Mononuclear cell (primary cell): ENCODE data around the gene ZNF575. TPM values are rescaled to one million over a fixed set of nuclear protein-coding genes. Genes with fewer than 3 reads are reported as not detected.

ENCODE experiments used
- H3K27me3 ChIP-seq: 2 replicates; pipeline ENCODE4 v1.6.0; 2011; ENCODE audit warnings: low read length, control low read depth; ENCODE audit not compliant: insufficient read depth
- H3K4me1 ChIP-seq: 2 replicates; pipeline ENCODE4 v1.5.1; 2011; ENCODE audit warnings: mild to moderate bottlenecking, low read length, control low read depth; ENCODE audit not compliant: insufficient read depth
- H3K4me3 ChIP-seq: 2 replicates; pipeline ENCODE4 v1.5.1; 2011; ENCODE audit warnings: mild to moderate bottlenecking, low read length, moderate library complexity
- H3K9me3 ChIP-seq: 2 replicates; pipeline ENCODE4 v1.5.1; 2011; ENCODE audit warnings: low read depth, mild to moderate bottlenecking, control low read depth, low read length
- total RNA-seq: library from RNA; depleted of rRNA; stranded (reverse); fragments of >200 nt; gene quantifications from one replicate; pipeline ENCODE4 v1.2.3, GENCODE V29; 2012

Gene ZNF575
- total RNA-seq, result 0.31 TPM

DNA sequence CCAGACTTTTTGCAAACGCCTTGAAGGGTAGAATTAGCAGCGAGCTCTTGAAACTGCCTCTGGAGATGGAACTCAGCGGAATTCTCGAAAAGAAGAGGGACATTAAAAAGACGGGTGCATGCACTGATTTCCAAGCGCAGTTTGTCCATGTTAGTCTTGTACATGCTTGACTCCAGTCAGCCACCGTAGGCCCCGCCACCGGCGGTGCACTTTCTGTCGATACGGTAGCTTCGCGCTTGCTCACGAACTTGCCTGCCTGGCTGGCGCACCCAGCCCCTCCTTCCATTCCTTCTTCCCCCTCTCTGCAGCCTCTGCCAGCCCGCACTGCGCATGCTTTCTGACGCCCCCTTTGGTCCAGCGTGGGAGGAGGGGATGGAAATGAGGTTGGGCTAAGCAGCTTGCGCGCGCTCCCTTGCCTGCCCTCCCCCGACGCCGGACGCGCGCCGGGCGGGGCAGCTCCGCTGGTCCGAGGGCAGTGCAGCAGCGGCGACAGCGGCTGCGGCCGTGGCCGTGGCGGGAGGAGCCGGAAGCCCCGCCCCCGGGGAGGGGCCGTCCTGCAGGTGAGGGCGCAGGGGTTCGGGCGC lies at the start of gene ZNF575:
ZNF575 (plus strand) TSS at position 227 of the 584 bp plus-strand sequence. CDS start 1,235 bp downstream, outside the sequence.
- Histone ChIP-seq H3K4me3 (peak within 1 kb of the TSS; percentile 62), H3K27me3 (no peaks in the 10 kb centered on the region)

DNA sequence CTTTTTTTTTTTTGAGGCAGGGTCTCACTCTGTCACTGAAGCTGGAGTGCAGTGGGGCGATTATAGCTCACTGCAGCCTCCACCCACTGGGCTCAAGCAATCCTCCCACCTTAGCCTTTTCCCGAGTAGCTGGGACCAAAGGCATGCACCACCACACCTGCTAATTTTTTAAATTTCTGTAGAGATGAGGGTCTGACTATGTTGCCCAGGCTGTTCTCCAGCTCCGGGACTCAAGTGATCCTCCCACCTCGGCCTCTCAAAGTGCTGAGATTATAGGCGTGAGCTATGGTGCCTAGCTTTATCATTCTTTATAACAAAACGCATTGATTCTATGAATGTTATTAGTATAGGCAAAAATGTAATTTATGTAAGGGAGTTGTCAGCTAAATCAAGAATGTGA lies 49.7 kb upstream of the ZNF575 start:
- Histone ChIP-seq H3K4me3 (no peak overlapping the region), H3K27me3 (no peaks in the 10 kb centered on the region), H3K9me3 (no peaks in the 10 kb centered on the region), H3K4me1 (peaks cover 24% of the 10 kb centered on the region)

More for the DNA sequence above, at the start of gene ZNF575:
- Histone ChIP-seq H3K9me3 (no peaks in the 10 kb centered on the region), H3K4me1 (peaks cover 30% of the 10 kb centered on the region)

DNA sequence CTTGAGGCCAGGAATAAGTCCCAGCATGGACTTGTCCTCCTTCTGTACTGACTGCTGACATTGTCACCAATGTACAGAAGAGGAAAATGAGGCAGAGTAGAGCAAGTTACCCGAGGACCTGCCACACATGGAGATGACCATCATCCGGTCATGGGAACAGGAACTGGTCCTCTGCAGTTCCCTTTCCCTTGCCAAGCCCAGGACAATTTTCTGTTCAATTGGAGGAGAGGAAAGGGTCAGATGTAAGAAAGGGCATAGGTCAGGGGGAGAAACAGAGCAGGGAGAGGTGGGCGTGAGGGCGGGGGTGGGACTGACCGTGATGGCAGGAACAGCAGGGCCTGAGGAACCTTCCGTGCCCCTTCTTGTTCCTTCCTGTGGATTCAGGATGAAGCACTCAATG lies 47.0 kb upstream of the ZNF575 start:
- no peaks in the 10 kb centered on the region for H3K9me3 ChIP-seq
- peaks cover 25% of the 10 kb centered on the region for H3K4me1 ChIP-seq
- H3K4me3 ChIP-seq, result no peak overlapping the region
- no peaks in the 10 kb centered on the region for H3K27me3 ChIP-seq

GRCh38 chr19:43486412-43486811 lies 46.6 kb upstream of the ZNF575 start:
- no peaks in the 10 kb centered on the region for H3K27me3 ChIP-seq
- H3K4me1 ChIP-seq, result peaks cover 25% of the 10 kb centered on the region
- H3K4me3 ChIP-seq, result no peak overlapping the region
- H3K9me3 ChIP-seq, result no peaks in the 10 kb centered on the region

DNA sequence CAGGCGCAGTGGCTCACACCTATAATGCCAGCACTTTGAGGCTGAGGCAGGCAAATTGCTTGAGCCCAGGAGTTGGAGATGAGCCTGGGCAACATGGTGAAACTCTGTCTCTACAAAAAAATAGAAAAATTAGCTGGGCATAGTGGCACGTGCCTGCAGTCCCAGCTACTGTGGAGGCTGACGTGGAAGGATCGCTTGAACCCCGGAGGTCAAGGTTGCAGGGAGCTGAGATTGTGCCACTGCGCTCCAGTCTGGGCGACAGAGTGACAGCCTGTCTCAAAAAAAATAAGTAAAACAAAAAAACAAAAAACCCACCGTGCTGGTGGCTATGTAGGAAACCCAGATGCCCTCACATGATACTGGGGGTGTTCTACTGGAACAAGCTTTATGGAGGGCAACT lies 44.8 kb upstream of the ZNF575 start:
- Histone ChIP-seq H3K4me1 (peaks cover 25% of the 10 kb centered on the region), H3K27me3 (no peaks in the 10 kb centered on the region), H3K9me3 (no peaks in the 10 kb centered on the region), H3K4me3 (no peak overlapping the region)

DNA sequence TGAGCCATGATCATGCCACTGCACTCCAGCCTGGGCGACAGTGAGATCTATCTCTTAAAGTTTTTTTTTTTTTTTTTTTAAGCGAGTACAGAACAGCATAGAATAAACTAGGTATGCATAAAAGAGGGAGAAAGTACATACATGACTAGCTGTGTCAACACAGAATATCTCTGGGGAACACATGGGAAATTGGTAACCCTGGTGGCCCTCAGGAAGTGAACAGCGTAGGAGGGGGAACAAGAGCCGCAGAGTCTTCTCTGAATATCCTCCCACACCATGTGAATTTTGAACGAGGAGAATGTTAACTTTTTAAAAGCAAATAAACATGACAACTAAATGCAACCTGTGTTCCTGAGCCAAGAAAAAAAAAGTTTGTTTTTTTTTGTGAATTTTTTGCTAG lies 43.7 kb upstream of the ZNF575 start:
- peaks cover 25% of the 10 kb centered on the region for H3K4me1 ChIP-seq
- no peak overlapping the region for H3K4me3 ChIP-seq
- H3K9me3 ChIP-seq, result no peaks in the 10 kb centered on the region
- no peaks in the 10 kb centered on the region for H3K27me3 ChIP-seq

GRCh38 chr19:43489979-43490599 lies 42.9 kb upstream of the ZNF575 start:
- no peak overlapping the region for H3K4me3 ChIP-seq
- H3K27me3 ChIP-seq, result no peaks in the 10 kb centered on the region
- H3K4me1 ChIP-seq, result peaks cover 25% of the 10 kb centered on the region
- no peaks in the 10 kb centered on the region for H3K9me3 ChIP-seq

GRCh38 chr19:43490759-43491158 lies 42.2 kb upstream of the ZNF575 start:
- Histone ChIP-seq H3K4me3 (no peak overlapping the region), H3K4me1 (peaks cover 25% of the 10 kb centered on the region), H3K27me3 (no peaks in the 10 kb centered on the region), H3K9me3 (no peaks in the 10 kb centered on the region)

- Histone ChIP-seq H3K4me3 (no peak overlapping the region), H3K9me3 (no peaks in the 10 kb centered on the region), H3K27me3 (no peaks in the 10 kb centered on the region), H3K4me1 (no peaks in the 10 kb centered on the region)
Measured at GRCh38 chr19:43495082-43495481, 37.9 kb upstream of the ZNF575 start.

DNA sequence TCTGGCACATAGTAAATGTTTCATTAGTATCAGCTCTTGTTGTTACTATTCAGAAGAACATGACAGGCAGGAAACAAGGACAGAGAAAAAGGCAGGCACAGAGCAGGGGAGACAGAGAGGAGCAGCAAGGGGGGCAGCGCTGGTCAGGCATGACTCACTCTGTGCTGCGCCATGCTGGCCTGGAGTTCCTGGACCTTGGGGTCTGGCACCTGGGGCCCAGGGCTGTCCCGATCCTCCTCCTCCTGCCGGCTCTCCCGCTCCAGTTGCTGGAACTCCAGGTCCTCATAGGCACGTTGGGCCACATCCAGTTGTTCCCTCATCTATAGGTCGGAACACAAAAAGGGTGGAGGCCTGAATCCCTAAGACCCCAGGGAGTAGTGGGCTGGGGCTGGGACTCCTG lies 36.0 kb upstream of the ZNF575 start:
- no peaks in the 10 kb centered on the region for H3K4me1 ChIP-seq

GRCh38 chr19:43498233-43498842 lies 34.6 kb upstream of the ZNF575 start:
- H3K27me3 ChIP-seq, result no peaks in the 10 kb centered on the region
- peaks cover 11% of the 10 kb centered on the region for H3K4me1 ChIP-seq
- no peaks in the 10 kb centered on the region for H3K9me3 ChIP-seq
- no peak overlapping the region for H3K4me3 ChIP-seq

More for the DNA sequence above, 36.0 kb upstream of the ZNF575 start:
- Histone ChIP-seq H3K9me3 (no peaks in the 10 kb centered on the region), H3K4me3 (no peak overlapping the region), H3K27me3 (no peaks in the 10 kb centered on the region)

GRCh38 chr19:43499042-43499441 lies 33.9 kb upstream of the ZNF575 start:
- no peaks in the 10 kb centered on the region for H3K9me3 ChIP-seq
- no peaks in the 10 kb centered on the region for H3K27me3 ChIP-seq
- H3K4me3 ChIP-seq, result no peak overlapping the region
- H3K4me1 ChIP-seq, result peaks cover 15% of the 10 kb centered on the region

GRCh38 chr19:43501661-43502418 lies 31.1 kb upstream of the ZNF575 start:
- no peak overlapping the region for H3K4me3 ChIP-seq
- H3K9me3 ChIP-seq, result no peaks in the 10 kb centered on the region
- H3K4me1 ChIP-seq, result peaks cover 26% of the 10 kb centered on the region
- no peaks in the 10 kb centered on the region for H3K27me3 ChIP-seq

DNA sequence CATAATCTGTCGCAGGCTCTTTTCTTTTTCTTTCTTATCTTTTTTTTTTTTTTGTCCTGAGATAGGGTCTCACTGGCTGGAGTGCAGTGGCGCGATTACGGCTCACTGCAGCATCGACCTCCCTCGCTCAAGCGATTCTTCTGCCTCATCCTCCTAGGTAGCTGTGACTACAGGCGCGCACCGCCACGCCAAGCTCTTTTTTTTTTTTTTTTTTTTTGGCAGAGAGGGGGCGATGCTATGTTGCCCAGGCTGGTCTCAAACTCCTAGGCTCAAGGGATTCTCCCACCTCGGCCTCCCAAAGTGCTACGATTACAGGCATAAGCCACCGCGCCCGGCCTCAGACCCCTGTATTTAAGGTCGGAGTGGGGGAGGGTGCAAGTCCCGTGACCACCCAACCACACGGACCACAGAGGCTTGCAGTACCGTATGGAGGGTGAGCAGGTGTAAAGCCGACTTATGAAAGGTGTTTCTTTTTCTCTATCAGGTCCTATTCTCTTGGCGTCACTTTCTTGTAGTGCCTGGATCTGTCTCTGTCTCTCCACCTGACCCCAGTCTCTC lies 30.5 kb upstream of the ZNF575 start:
- Histone ChIP-seq H3K27me3 (no peaks in the 10 kb centered on the region), H3K4me1 (peaks cover 26% of the 10 kb centered on the region), H3K9me3 (no peaks in the 10 kb centered on the region), H3K4me3 (no peak overlapping the region)
